Measurements from ENCODE around the gene NOP14. TPM values are rescaled to one million over a fixed set of nuclear protein-coding genes. Genes with fewer than 3 reads are reported as not detected.
A peak's percentile ranks its signal among the peaks of the same experiment; 100 is the strongest.

Gene NOP14
- total RNA-seq, 1 experiment from 2014 or later, result 50.1 TPM

DNA sequence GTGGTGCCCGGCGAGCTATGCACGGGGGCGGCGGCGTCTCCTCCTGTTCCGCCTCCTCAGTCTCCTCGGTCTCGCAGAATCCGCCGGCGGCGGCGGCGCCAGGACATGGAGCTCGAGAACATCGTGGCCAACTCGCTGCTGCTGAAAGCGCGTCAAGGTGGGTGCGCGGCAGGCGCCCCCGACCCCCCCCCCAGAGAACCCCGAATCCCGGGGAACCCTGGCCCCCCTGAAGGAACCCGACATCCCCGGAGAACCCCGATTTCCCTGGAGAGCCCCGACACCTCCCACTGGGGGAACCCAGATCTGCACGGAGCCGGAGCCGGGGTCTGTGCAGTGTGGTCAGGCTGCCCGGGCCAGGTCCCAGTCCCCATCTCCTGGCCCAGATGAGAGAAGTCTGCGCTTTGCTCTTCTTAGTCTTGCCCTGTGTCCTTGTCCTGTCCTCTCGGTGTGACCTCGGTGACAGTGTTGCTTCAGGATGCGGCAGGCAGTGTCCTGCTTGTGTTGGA is 813 bp upstream of the NOP14 start:
- Histone ChIP-seq H3K9ac (ENCODE audit: extremely low read depth, insufficient read length, low read length) (peak overlapping the region; percentile 0), H2AK5ac (ENCODE audit: insufficient read length, low read length) (no peak overlapping the region), H4K91ac (ENCODE audit: insufficient read length, low read depth, low read length) (no peak overlapping the region), H3K56ac (ENCODE audit: insufficient read length, low read depth, low read length) (no peak overlapping the region), H3K9me3 (ENCODE audit: control insufficient read depth, low read depth, low read length) (no peaks in the 10 kb centered on the region), H4K5ac (ENCODE audit: insufficient read length, low read depth, low read length) (no peak overlapping the region), H3K18ac (ENCODE audit: insufficient read length, low read depth, low read length) (no peak overlapping the region), H3K27ac (ENCODE audit: insufficient read length, low read depth, low read length) (no peak overlapping the region), H3K14ac (ENCODE audit: insufficient read depth, low read length) (no peak overlapping the region), H4K20me1 (ENCODE audit: control insufficient read depth, insufficient read depth, insufficient read length) (peaks cover 2% of the 10 kb centered on the region), H2BK15ac (ENCODE audit: low read depth, low read length) (no peak overlapping the region), H2AFZ (ENCODE audit: low read length) (no peak overlapping the region), H2BK120ac (ENCODE audit: low read depth, low read length, poor library complexity, severe bottlenecking) (no peak overlapping the region), H3K23ac (ENCODE audit: insufficient read length, low read depth, low read length) (no peak overlapping the region), H2BK5ac (ENCODE audit: insufficient read length, low read length) (no peak overlapping the region), H3K23me2 (ENCODE audit: insufficient read length, low read depth, low read length, poor library complexity, severe bottlenecking) (no peaks in the 10 kb centered on the region), H2BK20ac (ENCODE audit: low read depth, low read length, poor library complexity, severe bottlenecking) (no peak overlapping the region), H3K4me2 (ENCODE audit: insufficient read depth, insufficient read length, low read length) (peak overlapping the region; percentile 15), H3K79me2 (ENCODE audit: insufficient read depth, low read length) (no peaks in the 10 kb centered on the region), H3K27me3 (ENCODE audit: insufficient read depth, low read length) (no peaks in the 10 kb centered on the region), H3T11ph (ENCODE audit: low read length) (no peak overlapping the region), H2BK12ac (ENCODE audit: insufficient read length, low read depth, low read length) (no peak overlapping the region), H3K79me1 (ENCODE audit: insufficient read depth, low read depth, low read length, poor library complexity, severe bottlenecking) (no peaks in the 10 kb centered on the region), H3K4ac (ENCODE audit: low read depth, low read length) (no peak overlapping the region), H4K8ac (replicated peaks; ENCODE audit: insufficient read length, low read depth, low read length) (no peak overlapping the region), H3K4me1 (ENCODE audit: insufficient read depth, low read length) (no peaks in the 10 kb centered on the region)
- peak overlapping the region; percentile 82 to 94 for H3K4me3 Mint-ChIP-seq
- H3K9me3 Mint-ChIP-seq, result no peaks in the 10 kb centered on the region; a peak in 2 of 5 replicates
- WGBS (ENCODE audit: extremely low coverage, insufficient read length, low lambda C conversion rate), result no CpG with 5 or more reads among the region's 38 CpGs
- H3K27ac Mint-ChIP-seq, result no peak overlapping the region
- H3K27me3 Mint-ChIP-seq (ENCODE audit: low read depth), result peaks cover 13% of the 10 kb centered on the region
- no peak for DNase-seq
- peaks cover 19 to 20% of the 10 kb centered on the region in 2 experiments for H3K4me1 Mint-ChIP-seq
- TF ChIP-seq, protein P1, sequence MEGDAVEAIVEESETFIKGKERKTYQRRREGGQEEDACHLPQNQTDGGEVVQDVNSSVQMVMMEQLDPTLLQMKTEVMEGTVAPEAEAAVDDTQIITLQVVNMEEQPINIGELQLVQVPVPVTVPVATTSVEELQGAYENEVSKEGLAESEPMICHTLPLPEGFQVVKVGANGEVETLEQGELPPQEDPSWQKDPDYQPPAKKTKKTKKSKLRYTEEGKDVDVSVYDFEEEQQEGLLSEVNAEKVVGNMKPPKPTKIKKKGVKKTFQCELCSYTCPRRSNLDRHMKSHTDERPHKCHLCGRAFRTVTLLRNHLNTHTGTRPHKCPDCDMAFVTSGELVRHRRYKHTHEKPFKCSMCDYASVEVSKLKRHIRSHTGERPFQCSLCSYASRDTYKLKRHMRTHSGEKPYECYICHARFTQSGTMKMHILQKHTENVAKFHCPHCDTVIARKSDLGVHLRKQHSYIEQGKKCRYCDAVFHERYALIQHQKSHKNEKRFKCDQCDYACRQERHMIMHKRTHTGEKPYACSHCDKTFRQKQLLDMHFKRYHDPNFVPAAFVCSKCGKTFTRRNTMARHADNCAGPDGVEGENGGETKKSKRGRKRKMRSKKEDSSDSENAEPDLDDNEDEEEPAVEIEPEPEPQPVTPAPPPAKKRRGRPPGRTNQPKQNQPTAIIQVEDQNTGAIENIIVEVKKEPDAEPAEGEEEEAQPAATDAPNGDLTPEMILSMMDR (conservative IDR thresholded peaks at IDR 0.05), result no peak
- peaks cover 6 to 10% (median 7%) of the 10 kb centered on the region in 3 experiments for H3K36me3 Mint-ChIP-seq (ENCODE audit: insufficient read depth in 1 of 3, low read depth in 3 of 3)

Data from H9 (cell line).